H9 (cell line): ENCODE data around the gene DPM2. TPM values are rescaled to one million over a fixed set of nuclear protein-coding genes. Genes with fewer than 3 reads are reported as not detected.

Experiments used
- DNase-seq: peaks from one replicate; pipeline ENCODE4 v3.0.0-alpha.2; 2017
- H2AFZ ChIP-seq: one replicate; pipeline ENCODE4 v1.6.1; 2013; ENCODE audit warnings: mild to moderate bottlenecking, low read length, control low read depth, moderate library complexity
- H2AK5ac ChIP-seq: 2 replicates; pipeline ENCODE4 v1.6.1; 2013; ENCODE audit warnings: low read length, control low read depth, mixed read lengths; ENCODE audit not compliant: insufficient read length
- H2BK120ac ChIP-seq: one replicate; pipeline ENCODE4 v1.6.1; 2013; ENCODE audit warnings: low read depth, mild to moderate bottlenecking, low read length, control low read depth, inconsistent platforms; ENCODE audit not compliant: poor library complexity, severe bottlenecking
- H2BK12ac ChIP-seq: 2 replicates; pipeline ENCODE4 v1.6.1; 2013; ENCODE audit warnings: low read length, control low read depth, mixed read lengths, low read depth; ENCODE audit not compliant: insufficient read length
- H2BK15ac ChIP-seq: 2 replicates; pipeline ENCODE4 v1.6.1; 2013; ENCODE audit warnings: low read depth, low read length, control low read depth
- H2BK20ac ChIP-seq: one replicate; pipeline ENCODE4 v1.6.1; 2013; ENCODE audit warnings: low read depth, mild to moderate bottlenecking, low read length, control low read depth, inconsistent platforms; ENCODE audit not compliant: poor library complexity, severe bottlenecking
- H2BK5ac ChIP-seq: 2 replicates; pipeline ENCODE4 v1.6.1; 2013; ENCODE audit warnings: low read length, control low read depth, mixed read lengths; ENCODE audit not compliant: insufficient read length
- H3K14ac ChIP-seq: 2 replicates; pipeline ENCODE4 v1.6.1; 2013; ENCODE audit warnings: low read length, control low read depth; ENCODE audit not compliant: insufficient read depth
- H3K18ac ChIP-seq: 2 replicates; pipeline ENCODE4 v1.6.1; 2013; ENCODE audit warnings: low read depth, mild to moderate bottlenecking, mixed read lengths, low read length, control low read depth; ENCODE audit not compliant: insufficient read length
- H3K23ac ChIP-seq: 2 replicates; pipeline ENCODE4 v1.6.1; 2013; ENCODE audit warnings: low read length, control low read depth, mixed read lengths, low read depth; ENCODE audit not compliant: insufficient read length
- H3K23me2 ChIP-seq: 2 replicates; pipeline ENCODE4 v1.6.1; 2013; ENCODE audit warnings: low read depth, mild to moderate bottlenecking, mixed read lengths, low read length, control low read depth; ENCODE audit not compliant: insufficient read length, poor library complexity, severe bottlenecking
- H3K27ac ChIP-seq: 2 replicates; pipeline ENCODE4 v1.5.1; 2013; ENCODE audit warnings: low read length, control low read depth, mixed read lengths, low read depth; ENCODE audit not compliant: insufficient read length
- H3K27me3 ChIP-seq: 2 replicates; pipeline ENCODE4 v1.6.1; 2013; ENCODE audit warnings: low read length, control low read depth, inconsistent platforms; ENCODE audit not compliant: insufficient read depth
- H3K4ac ChIP-seq: 2 replicates; pipeline ENCODE4 v1.6.1; 2013; ENCODE audit warnings: low read depth, mild to moderate bottlenecking, control low read depth, inconsistent platforms, low read length, moderate library complexity
- H3K4me1 ChIP-seq: 2 replicates; pipeline ENCODE4 v1.6.1; 2013; ENCODE audit warnings: low read length, control low read depth, inconsistent platforms; ENCODE audit not compliant: insufficient read depth
- H3K4me2 ChIP-seq: 2 replicates; pipeline ENCODE4 v1.6.1; 2013; ENCODE audit warnings: low read length, control low read depth, mixed read lengths; ENCODE audit not compliant: insufficient read length, insufficient read depth
- H3K56ac ChIP-seq: 2 replicates; pipeline ENCODE4 v1.6.1; 2013; ENCODE audit warnings: low read depth, mild to moderate bottlenecking, mixed read lengths, low read length, control low read depth; ENCODE audit not compliant: insufficient read length
- H3K79me1 ChIP-seq: 2 replicates; pipeline ENCODE4 v1.6.1; 2013; ENCODE audit warnings: low read depth, mild to moderate bottlenecking, moderate library complexity, low read length, control low read depth, inconsistent platforms; ENCODE audit not compliant: insufficient read depth, poor library complexity, severe bottlenecking
- H3K79me2 ChIP-seq: 2 replicates; pipeline ENCODE4 v1.6.1; 2013; ENCODE audit warnings: low read length, control low read depth, inconsistent platforms; ENCODE audit not compliant: insufficient read depth
- H3K9ac ChIP-seq: 2 replicates; pipeline ENCODE4 v1.6.1; 2013; ENCODE audit warnings: low read length, control low read depth, mixed read lengths; ENCODE audit not compliant: insufficient read length; ENCODE audit errors: extremely low read depth
- H3K9me3 ChIP-seq: one replicate; pipeline ENCODE4 v1.6.1; 2013; ENCODE audit warnings: low read depth, low read length, inconsistent platforms; ENCODE audit not compliant: control insufficient read depth
- H3T11ph ChIP-seq: one replicate; pipeline ENCODE4 v1.6.1; 2013; ENCODE audit warnings: mild to moderate bottlenecking, low read length, control low read depth, inconsistent platforms
- H4K20me1 ChIP-seq: one replicate; pipeline ENCODE4 v1.6.1; 2013; ENCODE audit not compliant: control insufficient read depth, insufficient read length, insufficient read depth
- H4K5ac ChIP-seq: 2 replicates; pipeline ENCODE4 v1.6.1; 2013; ENCODE audit warnings: low read depth, mild to moderate bottlenecking, mixed read lengths, low read length, control low read depth; ENCODE audit not compliant: insufficient read length
- H4K8ac ChIP-seq: replicated peaks from 2 replicates; pipeline ENCODE4 v1.6.1; 2013; ENCODE audit warnings: low read length, control low read depth, mixed read lengths, low read depth; ENCODE audit not compliant: insufficient read length
- H4K91ac ChIP-seq: 2 replicates; pipeline ENCODE4 v1.6.1; 2013; ENCODE audit warnings: low read depth, mild to moderate bottlenecking, moderate library complexity, mixed read lengths, low read length, control low read depth; ENCODE audit not compliant: insufficient read length
- H3K27ac Mint-ChIP-seq, 3 experiments: 2 replicates in 2 of 3; 3 replicates in 1 of 3; pipeline ENCODE4 v1.8.0; 2020 to 2021; ENCODE audit warnings: mixed read lengths in 3 of 3, mild to moderate bottlenecking in 1 of 3, moderate library complexity in 1 of 3
- H3K27me3 Mint-ChIP-seq: 2 replicates; pipeline ENCODE4 v1.8.0; 2021; ENCODE audit warnings: low read depth, mild to moderate bottlenecking, moderate library complexity, mixed read lengths
- H3K36me3 Mint-ChIP-seq, 3 experiments: 2 replicates in 2 of 3; 3 replicates in 1 of 3; pipeline ENCODE4 v1.8.0; 2020 to 2021; ENCODE audit warnings: low read depth in 3 of 3, mixed read lengths in 3 of 3; ENCODE audit not compliant: insufficient read depth in 1 of 3
- H3K4me1 Mint-ChIP-seq, 2 experiments: 2 replicates each; pipeline ENCODE4 v1.8.0; 2020; ENCODE audit warnings: mixed read lengths in 2 of 2
- H3K4me3 Mint-ChIP-seq, 2 experiments: 2 replicates in 1 of 2; 3 replicates in 1 of 2; pipeline ENCODE4 v1.8.0; 2020 to 2021; ENCODE audit warnings: mild to moderate bottlenecking in 2 of 2, mixed read lengths in 2 of 2, moderate library complexity in 1 of 2
- H3K9me3 Mint-ChIP-seq, 2 experiments: 2 replicates in 1 of 2; 3 replicates in 1 of 2; pipeline ENCODE4 v1.8.0; 2020; ENCODE audit warnings: mild to moderate bottlenecking in 2 of 2, mixed read lengths in 2 of 2, moderate library complexity in 1 of 2
- WGBS: extraction: QIAGEN DNeasy Blood & Tissue Kit; methylation state at CpG from one replicate; pipeline ENCODE4 v1.1.7; 2013; ENCODE audit warnings: missing lambda C conversion rate, low lambda C conversion rate, mixed read lengths; ENCODE audit not compliant: insufficient read length; ENCODE audit errors: extremely low coverage; 5-methylcytosine and 5-hydroxymethylcytosine counted together
- total RNA-seq: library from RNA; stranded (reverse); gene quantifications from 2 replicates; pipeline ENCODE4 v1.2.1, GENCODE V29; 2021
- TF ChIP-seq, protein P1 (sequence below): fragments of 200-600 bp; sonication (generic); conservative IDR thresholded peaks from 3 replicates; pipeline ENCODE4 v1.8.0; 2021; ENCODE audit warnings: antibody characterized with exemption, mild to moderate bottlenecking

The DPM2 gene
- total RNA-seq, 1 experiment from 2014 or later, result 46.1 TPM

DNA sequence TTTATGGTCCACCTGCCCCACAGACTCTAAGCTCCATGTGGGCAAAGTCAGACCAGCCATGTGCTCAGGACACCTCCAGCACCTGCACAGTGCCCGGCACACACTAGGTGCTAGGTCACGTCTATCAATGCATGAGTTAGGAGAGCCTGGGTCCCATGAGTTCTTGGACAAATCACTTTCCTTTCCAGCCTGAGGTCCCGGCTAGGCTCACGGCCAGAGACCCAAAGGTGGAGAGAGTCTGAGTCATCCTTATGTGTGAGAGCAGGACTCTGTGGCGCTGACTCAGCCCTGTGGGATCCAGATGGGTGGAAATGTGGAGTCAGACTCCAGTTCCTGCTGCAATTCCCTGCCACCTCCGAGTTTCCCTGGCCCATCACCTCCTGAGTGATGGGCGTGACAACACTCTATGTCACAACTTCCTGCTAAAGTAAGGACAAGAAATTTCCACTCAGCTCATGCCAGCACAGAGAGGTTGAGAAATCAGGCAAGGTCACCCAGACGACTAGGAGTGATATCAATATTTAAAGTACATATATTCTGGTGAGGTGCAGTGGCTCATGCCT is 18.3 kb downstream of the DPM2 start:
- Histone ChIP-seq H2BK12ac (no peak overlapping the region), H4K20me1 (peaks cover 2% of the 10 kb centered on the region), H3K4ac (no peak overlapping the region), H3T11ph (no peak overlapping the region), H3K27ac (no peak overlapping the region), H2BK5ac (no peak overlapping the region), H3K9me3 (no peaks in the 10 kb centered on the region), H4K8ac (no peak overlapping the region), H4K91ac (no peak overlapping the region), H3K79me1 (no peaks in the 10 kb centered on the region), H3K27me3 (peaks cover 2% of the 10 kb centered on the region; the same call in 1 of the 2 replicates), H3K56ac (no peak overlapping the region), H3K4me2 (no peak overlapping the region), H2AFZ (no peak overlapping the region), H4K5ac (no peak overlapping the region), H2AK5ac (no peak overlapping the region), H3K9ac (no peak overlapping the region), H2BK20ac (no peak overlapping the region), H3K18ac (no peak overlapping the region), H3K4me1 (peaks cover 2% of the 10 kb centered on the region; the same call in 1 of the 2 replicates), H3K23me2 (peaks cover 5% of the 10 kb centered on the region), H2BK120ac (no peak overlapping the region), H3K79me2 (no peaks in the 10 kb centered on the region), H3K23ac (no peak overlapping the region), H2BK15ac (no peak overlapping the region), H3K14ac (no peak overlapping the region)
- no CpG with 5 or more reads among the region's 8 CpGs for WGBS
- Mint-ChIP-seq H3K4me1 (peaks cover 15 to 17% of the 10 kb centered on the region in 2 experiments), H3K27ac (0 out of 7 replicates have a peak overlapping the region, but pooled peaks of 1 of the 3 experiments have one; percentile 38), H3K36me3 (peaks cover 0 to 3% (median 0%) of the 10 kb centered on the region in 3 experiments; a peak in 3 of 7 replicates), H3K4me3 (no peak overlapping the region), H3K9me3 (no peaks in the 10 kb centered on the region; a peak in 1 of 5 replicates), H3K27me3 (peaks cover 26% of the 10 kb centered on the region)
- no peak for DNase-seq
- TF ChIP-seq, protein P1, sequence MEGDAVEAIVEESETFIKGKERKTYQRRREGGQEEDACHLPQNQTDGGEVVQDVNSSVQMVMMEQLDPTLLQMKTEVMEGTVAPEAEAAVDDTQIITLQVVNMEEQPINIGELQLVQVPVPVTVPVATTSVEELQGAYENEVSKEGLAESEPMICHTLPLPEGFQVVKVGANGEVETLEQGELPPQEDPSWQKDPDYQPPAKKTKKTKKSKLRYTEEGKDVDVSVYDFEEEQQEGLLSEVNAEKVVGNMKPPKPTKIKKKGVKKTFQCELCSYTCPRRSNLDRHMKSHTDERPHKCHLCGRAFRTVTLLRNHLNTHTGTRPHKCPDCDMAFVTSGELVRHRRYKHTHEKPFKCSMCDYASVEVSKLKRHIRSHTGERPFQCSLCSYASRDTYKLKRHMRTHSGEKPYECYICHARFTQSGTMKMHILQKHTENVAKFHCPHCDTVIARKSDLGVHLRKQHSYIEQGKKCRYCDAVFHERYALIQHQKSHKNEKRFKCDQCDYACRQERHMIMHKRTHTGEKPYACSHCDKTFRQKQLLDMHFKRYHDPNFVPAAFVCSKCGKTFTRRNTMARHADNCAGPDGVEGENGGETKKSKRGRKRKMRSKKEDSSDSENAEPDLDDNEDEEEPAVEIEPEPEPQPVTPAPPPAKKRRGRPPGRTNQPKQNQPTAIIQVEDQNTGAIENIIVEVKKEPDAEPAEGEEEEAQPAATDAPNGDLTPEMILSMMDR, result no peak
